ENCODE data around the gene CAD. TPM values are rescaled to one million over a fixed set of nuclear protein-coding genes. Genes with fewer than 3 reads are reported as not detected.
"Not testable (repeated sequence)": the region's sequence is repeated elsewhere in the genome, so short reads cannot be mapped to it uniquely, and the experiment has no call there.

CAD gene
- total RNA-seq, 1 donor: 30.8 TPM

DNA sequence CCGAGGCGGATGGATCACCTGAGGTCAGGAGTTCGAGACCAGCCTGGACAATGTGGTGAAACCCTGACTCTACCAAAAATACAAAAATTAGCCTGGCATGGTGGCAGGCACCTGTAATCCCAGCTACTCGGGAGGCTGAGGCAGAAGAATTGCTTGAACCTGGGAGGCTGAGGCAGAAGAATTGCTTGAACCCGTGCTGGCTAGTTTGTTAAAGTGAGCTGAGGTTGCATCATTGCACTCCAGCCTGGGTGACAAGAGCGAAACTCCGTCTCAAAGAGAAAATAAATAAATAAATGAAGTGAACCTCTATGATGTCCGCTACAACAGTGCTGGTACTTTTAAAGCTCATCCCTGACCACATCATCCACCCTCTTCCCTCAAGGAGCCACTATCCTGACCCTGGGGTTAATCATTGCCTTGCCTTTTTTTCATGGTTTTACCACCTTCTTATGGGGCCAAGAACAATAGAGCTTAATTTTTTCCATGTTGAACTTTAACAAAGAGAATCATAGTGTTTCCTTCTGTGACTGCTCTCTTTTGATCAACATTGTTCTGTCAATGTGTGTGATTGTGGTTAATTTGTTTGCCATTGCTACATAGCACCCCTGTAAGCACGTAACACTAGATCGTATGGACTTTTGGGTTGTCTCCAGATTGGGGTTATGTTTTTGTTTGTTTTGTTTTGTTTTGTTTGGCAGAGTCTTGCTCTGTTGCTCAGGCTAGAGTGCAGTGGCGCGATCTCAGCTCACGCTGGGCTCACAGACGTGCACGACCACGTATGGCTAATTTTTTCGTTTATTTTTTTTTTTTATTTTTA lies 22.4 kb upstream of the CAD start:
- Histone ChIP-seq H4K20me1 (ENCODE audit: insufficient read depth, low read length) (no peaks in the 10 kb centered on the region), H3K4me2 (ENCODE audit: insufficient read depth, low read length) (peak overlapping the region; percentile 3), H3K4me3 (ENCODE audit: insufficient read depth, low read length) (no peak overlapping the region), H3K27ac (ENCODE audit: low read depth, low read length) (no peak overlapping the region), H3K4me1 (ENCODE audit: insufficient read depth, low read length) (peaks cover 3% of the 10 kb centered on the region), H3K9me3 (ENCODE audit: low read depth, low read length) (no peaks in the 10 kb centered on the region), H3K27me3 (ENCODE audit: insufficient read depth, low read length) (no peaks in the 10 kb centered on the region), H3K36me3 (ENCODE audit: insufficient read depth, low read length) (no peaks in the 10 kb centered on the region), H3K79me2 (ENCODE audit: insufficient read depth, low read length) (no peaks in the 10 kb centered on the region), H2AFZ (ENCODE audit: low read length) (no peak overlapping the region)
- DNase-seq (ENCODE audit: insufficient read length, low spot score, missing footprints): peak; percentile 48
- TF ChIP-seq, protein P1, sequence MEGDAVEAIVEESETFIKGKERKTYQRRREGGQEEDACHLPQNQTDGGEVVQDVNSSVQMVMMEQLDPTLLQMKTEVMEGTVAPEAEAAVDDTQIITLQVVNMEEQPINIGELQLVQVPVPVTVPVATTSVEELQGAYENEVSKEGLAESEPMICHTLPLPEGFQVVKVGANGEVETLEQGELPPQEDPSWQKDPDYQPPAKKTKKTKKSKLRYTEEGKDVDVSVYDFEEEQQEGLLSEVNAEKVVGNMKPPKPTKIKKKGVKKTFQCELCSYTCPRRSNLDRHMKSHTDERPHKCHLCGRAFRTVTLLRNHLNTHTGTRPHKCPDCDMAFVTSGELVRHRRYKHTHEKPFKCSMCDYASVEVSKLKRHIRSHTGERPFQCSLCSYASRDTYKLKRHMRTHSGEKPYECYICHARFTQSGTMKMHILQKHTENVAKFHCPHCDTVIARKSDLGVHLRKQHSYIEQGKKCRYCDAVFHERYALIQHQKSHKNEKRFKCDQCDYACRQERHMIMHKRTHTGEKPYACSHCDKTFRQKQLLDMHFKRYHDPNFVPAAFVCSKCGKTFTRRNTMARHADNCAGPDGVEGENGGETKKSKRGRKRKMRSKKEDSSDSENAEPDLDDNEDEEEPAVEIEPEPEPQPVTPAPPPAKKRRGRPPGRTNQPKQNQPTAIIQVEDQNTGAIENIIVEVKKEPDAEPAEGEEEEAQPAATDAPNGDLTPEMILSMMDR (IDR thresholded peaks at IDR 0.05; ENCODE audit: extremely low read depth, low read depth, low read length): no peak

DNA sequence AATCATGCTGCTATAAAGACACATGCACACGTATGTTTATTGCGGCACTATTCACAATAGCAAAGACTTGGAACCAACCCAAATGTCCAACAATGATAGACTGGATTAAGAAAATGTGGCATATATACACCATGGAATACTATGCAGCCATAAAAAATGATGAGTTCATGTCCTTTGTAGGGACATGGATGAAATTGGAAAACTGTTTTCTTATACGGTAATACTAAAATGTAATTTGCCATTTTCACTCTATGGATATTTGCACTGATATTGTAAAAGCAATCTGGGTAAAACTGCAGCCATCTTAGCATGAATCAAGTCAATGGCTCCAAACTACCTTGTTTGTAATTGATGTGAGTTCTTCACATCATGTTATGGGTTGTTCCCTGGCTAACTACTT lies 21.4 kb upstream of the CAD start:
- H2AFZ ChIP-seq (ENCODE audit: low read length); DNase-seq (ENCODE audit: insufficient read length, low spot score, missing footprints); H3K36me3 ChIP-seq (ENCODE audit: insufficient read depth, low read length); H3K9me3 ChIP-seq (ENCODE audit: low read depth, low read length); H3K27ac ChIP-seq (ENCODE audit: low read depth, low read length); H3K4me1 ChIP-seq (ENCODE audit: insufficient read depth, low read length); H3K27me3 ChIP-seq (ENCODE audit: insufficient read depth, low read length); H4K20me1 ChIP-seq (ENCODE audit: insufficient read depth, low read length); H3K4me3 ChIP-seq (ENCODE audit: insufficient read depth, low read length); H3K79me2 ChIP-seq (ENCODE audit: insufficient read depth, low read length); H3K4me2 ChIP-seq (ENCODE audit: insufficient read depth, low read length): not testable (repeated sequence)

DNA sequence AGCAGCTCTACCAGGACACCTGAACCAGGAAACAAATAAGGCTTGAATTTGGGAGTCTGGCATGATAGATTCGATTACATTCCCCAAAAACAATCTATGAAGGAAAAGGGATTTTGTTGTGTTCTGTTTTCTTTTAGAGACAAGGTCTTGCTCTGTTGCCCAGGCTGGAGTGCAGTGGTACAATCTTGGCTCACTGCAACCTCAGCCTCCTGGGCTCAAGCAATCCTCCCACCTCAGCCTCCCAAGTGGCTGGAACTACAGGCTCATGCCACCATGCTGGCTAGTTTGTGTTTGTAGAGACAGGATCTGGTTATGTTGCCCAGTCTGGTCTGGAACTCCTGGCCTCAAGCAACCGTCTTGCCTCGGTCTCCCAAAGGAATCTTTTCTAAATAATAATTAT lies 19.1 kb upstream of the CAD start:
- H3K79me2 ChIP-seq (ENCODE audit: insufficient read depth, low read length); H3K9me3 ChIP-seq (ENCODE audit: low read depth, low read length); DNase-seq (ENCODE audit: insufficient read length, low spot score, missing footprints); H3K4me2 ChIP-seq (ENCODE audit: insufficient read depth, low read length); H2AFZ ChIP-seq (ENCODE audit: low read length); H4K20me1 ChIP-seq (ENCODE audit: insufficient read depth, low read length); H3K4me3 ChIP-seq (ENCODE audit: insufficient read depth, low read length); H3K4me1 ChIP-seq (ENCODE audit: insufficient read depth, low read length); H3K27ac ChIP-seq (ENCODE audit: low read depth, low read length); H3K27me3 ChIP-seq (ENCODE audit: insufficient read depth, low read length): not testable (repeated sequence)
- peaks cover 10% of the 10 kb centered on the region for H3K36me3 ChIP-seq (ENCODE audit: insufficient read depth, low read length)

DNA sequence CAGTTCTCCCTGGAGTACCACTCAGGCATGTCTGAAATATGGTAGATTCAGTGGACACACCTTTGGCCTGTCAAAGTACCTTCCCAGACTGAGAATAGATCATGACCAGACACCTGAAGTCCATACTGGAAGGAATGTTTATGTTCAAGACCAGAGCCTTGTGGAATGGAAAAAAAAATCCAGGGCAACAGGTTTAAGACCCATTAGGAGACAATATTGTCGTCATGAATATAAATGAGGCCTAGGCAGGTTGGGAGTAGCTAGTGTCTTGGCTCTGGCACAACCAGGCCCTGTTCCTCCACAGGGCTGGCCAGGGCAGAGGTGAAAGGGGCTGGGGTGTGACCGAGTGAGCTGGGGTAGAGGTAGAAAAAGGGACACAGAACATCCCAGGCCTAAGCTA lies 18.5 kb upstream of the CAD start:
- H3K79me2 ChIP-seq (ENCODE audit: insufficient read depth, low read length): no peaks in the 10 kb centered on the region
- no peak overlapping the region for H2AFZ ChIP-seq (ENCODE audit: low read length)
- no peaks in the 10 kb centered on the region for H3K27me3 ChIP-seq (ENCODE audit: insufficient read depth, low read length)
- no peak overlapping the region for H3K4me2 ChIP-seq (ENCODE audit: insufficient read depth, low read length)
- H3K36me3 ChIP-seq (ENCODE audit: insufficient read depth, low read length): peaks cover 14% of the 10 kb centered on the region
- H4K20me1 ChIP-seq (ENCODE audit: insufficient read depth, low read length): no peaks in the 10 kb centered on the region
- no peaks in the 10 kb centered on the region for H3K9me3 ChIP-seq (ENCODE audit: low read depth, low read length)
- H3K4me1 ChIP-seq (ENCODE audit: insufficient read depth, low read length): peaks cover 3% of the 10 kb centered on the region
- TF ChIP-seq, protein P1 (IDR thresholded peaks at IDR 0.05; ENCODE audit: extremely low read depth, low read depth, low read length): no peak
- DNase-seq (ENCODE audit: insufficient read length, low spot score, missing footprints): no peak
- no peak overlapping the region for H3K27ac ChIP-seq (ENCODE audit: low read depth, low read length)
- no peak overlapping the region for H3K4me3 ChIP-seq (ENCODE audit: insufficient read depth, low read length)

- H3K36me3 ChIP-seq (ENCODE audit: insufficient read depth, low read length): peaks cover 20% of the 10 kb centered on the region
- no peaks in the 10 kb centered on the region for H3K27me3 ChIP-seq (ENCODE audit: insufficient read depth, low read length)
- H4K20me1 ChIP-seq (ENCODE audit: insufficient read depth, low read length): no peaks in the 10 kb centered on the region
- H3K4me1 ChIP-seq (ENCODE audit: insufficient read depth, low read length): peaks cover 3% of the 10 kb centered on the region
- H3K27ac ChIP-seq (ENCODE audit: low read depth, low read length): no peak overlapping the region
- H3K79me2 ChIP-seq (ENCODE audit: insufficient read depth, low read length): no peaks in the 10 kb centered on the region
- TF ChIP-seq, protein P1 (IDR thresholded peaks at IDR 0.05; ENCODE audit: extremely low read depth, low read depth, low read length): no peak
- DNase-seq (ENCODE audit: insufficient read length, low spot score, missing footprints): no peak
- no peak overlapping the region for H2AFZ ChIP-seq (ENCODE audit: low read length)
- H3K4me2 ChIP-seq (ENCODE audit: insufficient read depth, low read length): no peak overlapping the region
- H3K9me3 ChIP-seq (ENCODE audit: low read depth, low read length): no peaks in the 10 kb centered on the region
- no peak overlapping the region for H3K4me3 ChIP-seq (ENCODE audit: insufficient read depth, low read length)
Observed at GRCh38 chr2:27199241-27199640, 17.9 kb upstream of the CAD start.

Data from osteoblast (primary cell).